HCT116 (cell line): ENCODE results near the gene PRM1. TPM values are rescaled to one million over a fixed set of nuclear protein-coding genes. Genes with fewer than 3 reads are reported as not detected.

Source experiments
- ATAC-seq: fragments of 200-7000 bp; cut with Tn5 transposase; 2 replicates; pipeline ENCODE4 v1.9.1; 2020; ENCODE audit warnings: mild to moderate bottlenecking, moderate library complexity
- BruUV-seq: library from RNA; stranded (reverse); fragments of 400-500 nt; replicated peaks from 2 replicates; lab custom pipeline; 2021; lab: Mats Ljungman, UMichigan
- CTCF ChIA-PET: fragments of 300-600 bp; sonication (Branson Sonifier 250); formaldehyde crosslinking; loops from one replicate; lab custom pipeline; 2021; ENCODE audit warnings: antibody characterized with exemption; lab: Charles Lee
- POLR2A ChIA-PET: fragments of 300-600, 350-600 bp; sonication (Branson Sonifier 250); formaldehyde crosslinking; loops from one replicate; lab custom pipeline; 2021; ENCODE audit warnings: antibody characterized with exemption; lab: Charles Lee
- RAD21 ChIA-PET, 2 experiments: fragments of 300-600 bp; sonication (Branson Sonifier 250); formaldehyde crosslinking; loops; one replicate each; lab custom pipeline; 2023; ENCODE audit warnings: low total read pairs in 2 of 2; ENCODE audit not compliant: uncharacterized antibody in 2 of 2, unreplicated experiment in 2 of 2, low non-redundant PET in 1 of 2; lab: Charles Lee
- DNase-seq: peaks from one replicate; pipeline ENCODE4 v3.0.0-alpha.2; 2010; ENCODE audit warnings: low read depth, low spot score
- H2AFZ ChIP-seq: fragments of 200-600 bp; shearing (Covaris generic), sonication (generic); 2 replicates; pipeline ENCODE4 v1.6.1; 2017; ENCODE audit warnings: low read depth, mixed run types, mixed read lengths, antibody characterized with exemption, low read length; ENCODE audit not compliant: poor library complexity, severe bottlenecking
- H3K27ac ChIP-seq: 2 replicates; pipeline ENCODE4 v1.5.1; 2012; ENCODE audit warnings: low read depth, low read length
- H3K27me3 ChIP-seq: fragments of 200-600 bp; sonication (generic); 2 replicates; pipeline ENCODE4 v1.6.1; 2016; ENCODE audit warnings: mixed run types, low read length, mixed read lengths; ENCODE audit not compliant: insufficient read depth
- H3K36me3 ChIP-seq, 2 experiments: fragments of 200-500 bp in 1 of 2; fragments of 200-600 bp in 1 of 2; sonication (Bioruptor generic) in 1 of 2; sonication (generic) in 1 of 2; 2 replicates each; pipeline versions ENCODE4 v1.5.1 to v1.6.1; 2014 to 2016; ENCODE audit warnings: low read length in 2 of 2, inconsistent platforms in 1 of 2, mixed read lengths in 1 of 2, mixed run types in 1 of 2; ENCODE audit not compliant: insufficient read depth in 2 of 2, control insufficient read depth in 1 of 2
- H3K4me1 ChIP-seq, 2 experiments: fragments of 200-600 bp in 1 of 2; sonication (generic) in 1 of 2; 2 replicates each; pipeline versions ENCODE4 v1.5.1 to v1.6.1; 2012 to 2017; ENCODE audit warnings: low read length in 2 of 2, inconsistent platforms in 1 of 2, mild to moderate bottlenecking in 1 of 2, mixed read lengths in 1 of 2, mixed run types in 1 of 2, moderate library complexity in 1 of 2; ENCODE audit not compliant: insufficient read depth in 2 of 2, control insufficient read depth in 1 of 2
- H3K4me2 ChIP-seq: fragments of 200-600 bp; sonication (generic); 2 replicates; pipeline ENCODE4 v1.6.1; 2017; ENCODE audit warnings: mixed run types, low read length, mixed read lengths
- H3K4me3 ChIP-seq, 2 experiments: fragments of 200-600 bp in 1 of 2; sonication (generic) in 1 of 2; replicated peaks in 1 of 2; 2 replicates each; pipeline ENCODE4 v1.5.1; 2011 to 2016; ENCODE audit warnings: low read length in 2 of 2, control low read depth in 1 of 2, low read depth in 1 of 2, mild to moderate bottlenecking in 1 of 2, mixed read lengths in 1 of 2, mixed run types in 1 of 2
- H3K79me2 ChIP-seq: fragments of 200-600 bp; sonication (generic); 2 replicates; pipeline ENCODE4 v1.6.1; 2017; ENCODE audit warnings: mild to moderate bottlenecking, mixed run types, low read length, moderate library complexity, mixed read lengths; ENCODE audit not compliant: insufficient read depth
- H3K9ac ChIP-seq: fragments of 200-600 bp; sonication (generic); 2 replicates; pipeline ENCODE4 v1.6.1; 2016; ENCODE audit warnings: low read length, mixed read lengths
- H3K9me2 ChIP-seq: fragments of 200-600 bp; sonication (generic), shearing (Covaris generic); 2 replicates; pipeline ENCODE4 v1.6.1; 2017; ENCODE audit warnings: mixed run types, mild to moderate bottlenecking, moderate library complexity; ENCODE audit not compliant: insufficient read depth
- H3K9me3 ChIP-seq, 2 experiments: fragments of 200-500 bp in 1 of 2; fragments of 200-600 bp in 1 of 2; sonication (Bioruptor generic) in 1 of 2; sonication (generic) in 1 of 2; 2 replicates each; pipeline ENCODE4 v1.6.1; 2014 to 2017; ENCODE audit warnings: low read length in 2 of 2, mixed read lengths in 2 of 2, inconsistent platforms in 1 of 2, low read depth in 1 of 2, mild to moderate bottlenecking in 1 of 2, mixed run types in 1 of 2, moderate library complexity in 1 of 2; ENCODE audit not compliant: control insufficient read depth in 1 of 2, insufficient read depth in 1 of 2
- H4K20me1 ChIP-seq: fragments of 200-600 bp; sonication (generic), shearing (Covaris generic); 2 replicates; pipeline ENCODE4 v1.6.1; 2017; ENCODE audit warnings: mixed run types, mild to moderate bottlenecking, moderate library complexity; ENCODE audit not compliant: insufficient read depth
- CBX3 ChIP-seq: IDR thresholded peaks from 2 replicates; pipeline ENCODE4 v1.6.1; 2012; ENCODE audit warnings: low read depth
- ELF1 ChIP-seq: IDR thresholded peaks from 2 replicates; pipeline ENCODE4 v1.6.1; 2012; ENCODE audit warnings: low read depth, borderline replicate concordance
- EZH2 ChIP-seq: fragments of 200-600 bp; sonication (generic); IDR thresholded peaks from 2 replicates; pipeline ENCODE4 v1.6.1; 2017; ENCODE audit warnings: antibody characterized with exemption, mixed run types
- JUND ChIP-seq: IDR thresholded peaks from 2 replicates; pipeline ENCODE4 v1.6.1; 2012
- TCF7L2 ChIP-seq: IDR thresholded peaks from 2 replicates; pipeline ENCODE4 v1.7.0; 2011; ENCODE audit warnings: borderline replicate concordance, inconsistent platforms; ENCODE audit not compliant: insufficient read depth, insufficient read length; ENCODE audit errors: extremely low read depth
- intact Hi-C: fragments of 100-400 bp; cut with micrococcal nuclease; formaldehyde crosslinking; loops from 2 replicates; pipeline ENCODE4 v1.10.0; 2022
- total RNA-seq: library from RNA; stranded (reverse); gene quantifications from one replicate; pipeline ENCODE4 v1.2.1, GENCODE V29; 2021; ENCODE audit not compliant: unreplicated experiment
- TF ChIP-seq, protein P1 (sequence below): IDR thresholded peaks from 2 replicates; pipeline ENCODE4 v1.6.1; 2012
- TF ChIP-seq, protein P2 (sequence below): IDR thresholded peaks from 2 replicates; pipeline ENCODE4 v1.6.1; 2012; ENCODE audit warnings: low read depth
- TF ChIP-seq, protein P3 (sequence below): IDR thresholded peaks from 2 replicates; pipeline ENCODE4 v1.6.1; 2012

Gene PRM1
- total RNA-seq, 1 experiment from 2014 or later = not detected

DNA sequence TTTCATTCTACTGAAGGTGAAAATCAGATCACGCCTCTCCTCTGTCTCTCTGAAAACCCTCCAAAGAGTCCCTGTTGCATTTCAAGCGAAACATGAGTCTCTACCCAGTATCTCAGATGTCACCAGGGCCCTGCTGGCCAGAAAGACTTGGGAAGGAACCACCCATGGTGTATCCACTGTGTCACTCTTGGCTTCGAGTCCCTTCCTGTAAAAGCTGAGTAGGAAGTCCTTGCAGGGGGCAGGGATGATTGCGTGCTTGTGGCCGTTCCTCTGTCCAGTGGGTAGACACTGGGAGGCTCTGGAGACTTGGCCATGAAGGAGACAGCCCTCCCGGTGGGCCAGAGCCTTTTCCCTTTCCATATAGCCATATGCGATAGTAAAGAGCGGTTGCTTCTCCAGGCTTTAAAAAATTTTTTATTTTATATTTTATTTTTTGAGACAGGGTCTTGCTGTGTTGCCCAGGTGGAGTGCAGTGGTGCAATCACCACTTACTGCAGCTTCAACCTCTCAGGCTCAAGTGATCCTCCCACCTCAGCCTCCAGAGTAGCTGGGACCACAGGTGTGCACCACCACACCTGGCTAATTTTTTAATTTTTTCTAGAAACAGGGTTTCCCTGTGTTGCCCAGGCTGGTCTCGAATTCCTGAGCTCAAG, 45.1 kb upstream of the PRM1 start:
- POLR2A ChIA-PET = no interaction called here
- H3K9me3 ChIP-seq = no peaks in the 10 kb centered on the region
- H2AFZ ChIP-seq = no peak overlapping the region
- peaks cover 19 to 27% of the 10 kb centered on the region in 2 experiments; a peak in 3 of 4 replicates for H3K4me1 ChIP-seq
- intact Hi-C loops = no loop called here
- H3K27ac ChIP-seq = no peak overlapping the region
- RAD21 ChIA-PET = no interaction called here
- H3K9me2 ChIP-seq = no peaks in the 10 kb centered on the region
- ATAC-seq (no peak), DNase-seq (no peak)
- H3K27me3 ChIP-seq = no peaks in the 10 kb centered on the region
- no peaks in the 10 kb centered on the region for H3K36me3 ChIP-seq
- H3K4me2 ChIP-seq = no peak overlapping the region
- BruUV-seq = no TSS peak
- TF ChIP-seq ELF1 (no peak), CBX3 (no peak), TCF7L2 (no peak), EZH2 (no peak), JUND (no peak)
- TF ChIP-seq, protein P1, sequence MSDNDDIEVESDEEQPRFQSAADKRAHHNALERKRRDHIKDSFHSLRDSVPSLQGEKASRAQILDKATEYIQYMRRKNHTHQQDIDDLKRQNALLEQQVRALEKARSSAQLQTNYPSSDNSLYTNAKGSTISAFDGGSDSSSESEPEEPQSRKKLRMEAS = no peak
- TF ChIP-seq, protein P2, sequence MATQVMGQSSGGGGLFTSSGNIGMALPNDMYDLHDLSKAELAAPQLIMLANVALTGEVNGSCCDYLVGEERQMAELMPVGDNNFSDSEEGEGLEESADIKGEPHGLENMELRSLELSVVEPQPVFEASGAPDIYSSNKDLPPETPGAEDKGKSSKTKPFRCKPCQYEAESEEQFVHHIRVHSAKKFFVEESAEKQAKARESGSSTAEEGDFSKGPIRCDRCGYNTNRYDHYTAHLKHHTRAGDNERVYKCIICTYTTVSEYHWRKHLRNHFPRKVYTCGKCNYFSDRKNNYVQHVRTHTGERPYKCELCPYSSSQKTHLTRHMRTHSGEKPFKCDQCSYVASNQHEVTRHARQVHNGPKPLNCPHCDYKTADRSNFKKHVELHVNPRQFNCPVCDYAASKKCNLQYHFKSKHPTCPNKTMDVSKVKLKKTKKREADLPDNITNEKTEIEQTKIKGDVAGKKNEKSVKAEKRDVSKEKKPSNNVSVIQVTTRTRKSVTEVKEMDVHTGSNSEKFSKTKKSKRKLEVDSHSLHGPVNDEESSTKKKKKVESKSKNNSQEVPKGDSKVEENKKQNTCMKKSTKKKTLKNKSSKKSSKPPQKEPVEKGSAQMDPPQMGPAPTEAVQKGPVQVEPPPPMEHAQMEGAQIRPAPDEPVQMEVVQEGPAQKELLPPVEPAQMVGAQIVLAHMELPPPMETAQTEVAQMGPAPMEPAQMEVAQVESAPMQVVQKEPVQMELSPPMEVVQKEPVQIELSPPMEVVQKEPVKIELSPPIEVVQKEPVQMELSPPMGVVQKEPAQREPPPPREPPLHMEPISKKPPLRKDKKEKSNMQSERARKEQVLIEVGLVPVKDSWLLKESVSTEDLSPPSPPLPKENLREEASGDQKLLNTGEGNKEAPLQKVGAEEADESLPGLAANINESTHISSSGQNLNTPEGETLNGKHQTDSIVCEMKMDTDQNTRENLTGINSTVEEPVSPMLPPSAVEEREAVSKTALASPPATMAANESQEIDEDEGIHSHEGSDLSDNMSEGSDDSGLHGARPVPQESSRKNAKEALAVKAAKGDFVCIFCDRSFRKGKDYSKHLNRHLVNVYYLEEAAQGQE = no peak
- TF ChIP-seq, protein P3, sequence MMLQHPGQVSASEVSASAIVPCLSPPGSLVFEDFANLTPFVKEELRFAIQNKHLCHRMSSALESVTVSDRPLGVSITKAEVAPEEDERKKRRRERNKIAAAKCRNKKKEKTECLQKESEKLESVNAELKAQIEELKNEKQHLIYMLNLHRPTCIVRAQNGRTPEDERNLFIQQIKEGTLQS = no peak
- no peaks in the 10 kb centered on the region for H4K20me1 ChIP-seq
- H3K79me2 ChIP-seq = no peaks in the 10 kb centered on the region
- H3K4me3 ChIP-seq = no peak overlapping the region
- CTCF ChIA-PET = interaction anchor here (1.3 kb wide), 1 partner anchor 30 kb away, joined by 3 read pairs; no protein-coding TSS in a partner anchor
- no peak overlapping the region for H3K9ac ChIP-seq
